ENCODE measurements around the gene GPR39. TPM values are rescaled to one million over a fixed set of nuclear protein-coding genes. Genes with fewer than 3 reads are reported as not detected.

Gene GPR39
- total and polyA plus RNA-seq, 7 donors: 0.05 to 0.08 TPM; not detected in 5

GRCh38 chr2:132677661-132678060, 261.1 kb downstream of the GPR39 start:
- DNase-seq: no peak
- no peak overlapping the region for H3K27ac ChIP-seq
- H3K36me3 ChIP-seq (ENCODE audit: insufficient read depth in 1 of 2, low read depth in 1 of 2): no peaks in the 10 kb centered on the region
- 80 to 88% (median 85%) methylated on average over 5 of the region's 5 CpGs for WGBS, 3 donors
- no peaks in the 10 kb centered on the region for H3K9me3 ChIP-seq
- H3K27me3 ChIP-seq (ENCODE audit: insufficient read depth in 3 of 3, low read length in 2 of 3): peaks cover 0 to 10% (median 0%) of the 10 kb centered on the region in 3 donors
- no peak for TF ChIP-seq CTCF (IDR thresholded peaks at IDR 0.05)
- ATAC-seq: no peak
- H3K4me3 ChIP-seq: no peak overlapping the region
- no peaks in the 10 kb centered on the region for H3K4me1 ChIP-seq
- intact Hi-C loops (cut with DNase I): no loop called here

GRCh38 chr2:132678483-132678882, 261.9 kb downstream of the GPR39 start:
- H3K36me3 ChIP-seq (ENCODE audit: insufficient read depth in 1 of 2, low read depth in 1 of 2): no peaks in the 10 kb centered on the region
- intact Hi-C loops (cut with DNase I): no loop called here
- no peak for TF ChIP-seq CTCF (IDR thresholded peaks at IDR 0.05)
- no peak overlapping the region for H3K4me3 ChIP-seq
- no peak overlapping the region for H3K27ac ChIP-seq
- no peaks in the 10 kb centered on the region for H3K9me3 ChIP-seq
- H3K4me1 ChIP-seq: no peaks in the 10 kb centered on the region
- H3K27me3 ChIP-seq (ENCODE audit: insufficient read depth in 3 of 3, low read length in 2 of 3): peaks cover 0 to 5% (median 0%) of the 10 kb centered on the region in 3 donors
- WGBS, 3 donors: 90 to 94% (median 92%) methylated on average over 2 of the region's 2 CpGs
- no peak for ATAC-seq
- no peak for DNase-seq

- WGBS, 3 donors: 78 to 81% (median 81%) methylated on average over 3 of the region's 3 CpGs
- no peak for DNase-seq
- Histone ChIP-seq H3K9me3 (no peaks in the 10 kb centered on the region), H3K4me3 (no peak overlapping the region), H3K4me1 (no peaks in the 10 kb centered on the region), H3K36me3 (ENCODE audit: insufficient read depth in 1 of 2, low read depth in 1 of 2) (no peaks in the 10 kb centered on the region), H3K27ac (no peak overlapping the region), H3K27me3 (ENCODE audit: insufficient read depth in 3 of 3, low read length in 2 of 3) (no peaks in the 10 kb centered on the region)
- intact Hi-C loops (cut with DNase I): no loop called here
- no peak for ATAC-seq
- TF ChIP-seq CTCF (IDR thresholded peaks at IDR 0.05): no peak
Observed at GRCh38 chr2:132680544-132680943, 263.9 kb downstream of the GPR39 start.

GRCh38 chr2:132681766-132682165, 265.2 kb downstream of the GPR39 start:
- Histone ChIP-seq H3K27me3 (ENCODE audit: insufficient read depth in 3 of 3, low read length in 2 of 3) (no peaks in the 10 kb centered on the region), H3K9me3 (no peaks in the 10 kb centered on the region), H3K4me3 (no peak overlapping the region), H3K27ac (no peak overlapping the region), H3K4me1 (no peaks in the 10 kb centered on the region), H3K36me3 (ENCODE audit: insufficient read depth in 1 of 2, low read depth in 1 of 2) (no peaks in the 10 kb centered on the region)
- DNase-seq (no peak), ATAC-seq (no peak)
- intact Hi-C loops (cut with DNase I): no loop called here
- TF ChIP-seq CTCF (IDR thresholded peaks at IDR 0.05): no peak
- 88 to 97% (median 92%) methylated on average over 1 of the region's 1 CpG for WGBS, 3 donors

GRCh38 chr2:132690664-132691303, 274.2 kb downstream of the GPR39 start:
- Histone ChIP-seq H3K27ac (no peak overlapping the region), H3K27me3 (ENCODE audit: insufficient read depth in 3 of 3, low read length in 2 of 3) (no peaks in the 10 kb centered on the region), H3K36me3 (ENCODE audit: insufficient read depth in 1 of 2, low read depth in 1 of 2) (no peaks in the 10 kb centered on the region), H3K4me3 (no peak overlapping the region), H3K9me3 (no peaks in the 10 kb centered on the region), H3K4me1 (no peaks in the 10 kb centered on the region)
- no peak for DNase-seq
- intact Hi-C loops (cut with DNase I): no loop called here
- TF ChIP-seq CTCF (IDR thresholded peaks at IDR 0.05): no peak
- WGBS, 3 donors: 50 to 55% (median 54%) methylated on average over 1 of the region's 1 CpG
- ATAC-seq: no peak
